ENCODE results near the gene OBP2B. TPM values are rescaled to one million over a fixed set of nuclear protein-coding genes. Genes with fewer than 3 reads are reported as not detected.
A peak's percentile ranks its signal among the peaks of the same experiment; 100 is the strongest.

Gene OBP2B
- total and polyA plus RNA-seq, 10 of the 15 experiments (the other 5 are each of a cell fraction or from before 2014, with no cell fraction given) = not detected

- Histone ChIP-seq H3K36me3 (ENCODE audit: control insufficient read depth in 2 of 2, insufficient read depth in 2 of 2, low read length in 1 of 2) (no peaks in the 10 kb centered on the region), H2AFZ (ENCODE audit: control insufficient read depth, low read depth, low read length) (0 out of 2 replicates have a peak overlapping the region, but pooled peaks have one; percentile 66), H3K4me1 (ENCODE audit: control insufficient read depth, insufficient read depth, low read length) (peaks cover 3% of the 10 kb centered on the region), H3K4me2 (ENCODE audit: control insufficient read depth, insufficient read depth) (peak overlapping the region; percentile 83), H3K79me2 (ENCODE audit: control insufficient read depth, insufficient read depth, low read length) (no peaks in the 10 kb centered on the region), H3K4me3 (peak overlapping the region; percentile 75; the same call in 1 of the 2 replicates), H3K9me3 (replicated peaks; ENCODE audit: control insufficient read depth, insufficient read depth, low read length) (no peaks in the 10 kb centered on the region), H3K9ac (ENCODE audit: control insufficient read depth, insufficient read depth, low read length) (no peak overlapping the region; the same call in 1 of the 2 replicates), H3K27ac (ENCODE audit: control insufficient read depth, insufficient read depth) (no peak overlapping the region), H4K20me1 (ENCODE audit: control insufficient read depth, insufficient read depth) (no peaks in the 10 kb centered on the region), H3K27me3 (replicated peaks in 1 of 2; ENCODE audit: control insufficient read depth in 2 of 2, insufficient read depth in 2 of 2, low read length in 1 of 2) (no peaks in the 10 kb centered on the region)
- TF ChIP-seq CREM (IDR thresholded peaks at IDR 0.05; ENCODE audit: low read depth) (no peak), SIX5 (IDR thresholded peaks at IDR 0.05; ENCODE audit: low read depth, low read length, severe bottlenecking) (no peak), RCOR1 (conservative IDR thresholded peaks at IDR 0.05; ENCODE audit: low read depth, low read length) (no peak), RELA (IDR thresholded peaks at IDR 0.05; ENCODE audit: borderline replicate concordance, partially characterized antibody) (no peak), NBN (IDR thresholded peaks at IDR 0.05) (no peak), ETV6 (conservative IDR thresholded peaks at IDR 0.05 in 1 of 2, IDR thresholded peaks at IDR 0.05 in 1 of 2; ENCODE audit: borderline replicate concordance in 1 of 2, low read depth in 1 of 2) (no peak), ZNF24 (IDR thresholded peaks at IDR 0.05) (no peak), PAX5 (IDR thresholded peaks at IDR 0.05; ENCODE audit: borderline replicate concordance, low read depth, low read length) (no peak), NR2C1 (IDR thresholded peaks at IDR 0.05) (no peak), EGR1 (IDR thresholded peaks at IDR 0.05; ENCODE audit: borderline replicate concordance in 1 of 2, low read depth in 2 of 2, low read length in 2 of 2) (no peak), RBBP5 (conservative IDR thresholded peaks at IDR 0.05) (no peak), KAT2A (conservative IDR thresholded peaks at IDR 0.05; ENCODE audit: control insufficient read depth, low read depth, low read length) (no peak), HSF1 (IDR thresholded peaks at IDR 0.05; ENCODE audit: low read depth, low read length) (no peak)
- TF ChIP-seq, protein P1, sequence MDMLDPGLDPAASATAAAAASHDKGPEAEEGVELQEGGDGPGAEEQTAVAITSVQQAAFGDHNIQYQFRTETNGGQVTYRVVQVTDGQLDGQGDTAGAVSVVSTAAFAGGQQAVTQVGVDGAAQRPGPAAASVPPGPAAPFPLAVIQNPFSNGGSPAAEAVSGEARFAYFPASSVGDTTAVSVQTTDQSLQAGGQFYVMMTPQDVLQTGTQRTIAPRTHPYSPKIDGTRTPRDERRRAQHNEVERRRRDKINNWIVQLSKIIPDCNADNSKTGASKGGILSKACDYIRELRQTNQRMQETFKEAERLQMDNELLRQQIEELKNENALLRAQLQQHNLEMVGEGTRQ (IDR thresholded peaks at IDR 0.05; ENCODE audit: borderline replicate concordance, low read depth, low read length) = no peak
- TF ChIP-seq, protein P2, sequence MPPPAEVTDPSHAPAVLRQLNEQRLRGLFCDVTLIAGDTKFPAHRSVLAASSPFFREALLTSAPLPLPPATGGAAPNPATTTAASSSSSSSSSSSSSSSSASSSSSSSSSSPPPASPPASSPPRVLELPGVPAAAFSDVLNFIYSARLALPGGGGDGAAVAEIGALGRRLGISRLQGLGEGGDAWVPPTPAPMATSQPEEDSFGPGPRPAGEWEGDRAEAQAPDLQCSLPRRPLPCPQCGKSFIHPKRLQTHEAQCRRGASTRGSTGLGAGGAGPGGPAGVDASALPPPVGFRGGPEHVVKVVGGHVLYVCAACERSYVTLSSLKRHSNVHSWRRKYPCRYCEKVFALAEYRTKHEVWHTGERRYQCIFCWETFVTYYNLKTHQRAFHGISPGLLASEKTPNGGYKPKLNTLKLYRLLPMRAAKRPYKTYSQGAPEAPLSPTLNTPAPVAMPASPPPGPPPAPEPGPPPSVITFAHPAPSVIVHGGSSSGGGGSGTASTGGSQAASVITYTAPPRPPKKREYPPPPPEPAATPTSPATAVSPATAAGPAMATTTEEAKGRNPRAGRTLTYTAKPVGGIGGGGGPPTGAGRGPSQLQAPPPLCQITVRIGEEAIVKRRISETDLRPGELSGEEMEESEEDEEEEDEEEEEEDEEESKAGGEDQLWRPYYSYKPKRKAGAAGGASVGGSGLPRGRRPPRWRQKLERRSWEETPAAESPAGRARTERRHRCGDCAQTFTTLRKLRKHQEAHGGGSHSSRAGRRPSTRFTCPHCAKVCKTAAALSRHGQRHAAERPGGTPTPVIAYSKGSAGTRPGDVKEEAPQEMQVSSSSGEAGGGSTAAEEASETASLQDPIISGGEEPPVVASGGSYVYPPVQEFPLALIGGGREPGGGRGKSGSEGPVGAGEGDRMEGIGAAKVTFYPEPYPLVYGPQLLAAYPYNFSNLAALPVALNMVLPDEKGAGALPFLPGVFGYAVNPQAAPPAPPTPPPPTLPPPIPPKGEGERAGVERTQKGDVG (CRISPR knock-in tag; IDR thresholded peaks at IDR 0.05) = no peak
- no peak for ATAC-seq
- CTCF ChIA-PET = no interaction called here
- TSS peak; percentile 51 for BruUV-seq (replicated peaks)
- SMC1A ChIA-PET (ENCODE audit: uncharacterized antibody, unreplicated experiment) = no interaction called here
- POLR2A ChIA-PET = no interaction called here
- WGBS (ENCODE audit: insufficient coverage, insufficient replicate concordance, low lambda C conversion rate, missing lambda C conversion rate) = 83% methylated on average over 41 of the region's 54 CpGs
- intact Hi-C loops (cut with micrococcal nuclease; ENCODE audit: unreplicated experiment) = no loop called here
- RAD21 ChIA-PET (ENCODE audit: unreplicated experiment) = no interaction called here
- DNase-seq (ENCODE audit: low read depth, low spot score) = no peak
- in situ Hi-C loops (cut with MboI) = no loop called here
- no peak for FAIRE-seq
Observed at GRCh38 chr9:133162861-133163503, 46.1 kb downstream of the OBP2B start.

All from GM12878 (cell line).